NB4 (cell line): ENCODE data around the gene TMEFF1.

ENCODE experiments used
- MYC ChIP-seq: IDR thresholded peaks from 2 replicates; pipeline ENCODE4 v1.6.1; 2011; ENCODE audit warnings: low read depth, low read length
- POLR2A ChIP-seq: IDR thresholded peaks from 2 replicates; pipeline ENCODE4 v1.6.1; 2011; ENCODE audit warnings: mild to moderate bottlenecking; ENCODE audit not compliant: insufficient read length; ENCODE audit errors: extremely low read depth
- TF ChIP-seq, protein P1 (sequence below): IDR thresholded peaks from 2 replicates; pipeline ENCODE4 v1.6.1; 2011; ENCODE audit warnings: low read depth, low read length
- TF ChIP-seq, protein P2 (sequence below): IDR thresholded peaks from one replicate; pipeline ENCODE4 v1.5.1; 2012; ENCODE audit warnings: low read depth, low read length

DNA sequence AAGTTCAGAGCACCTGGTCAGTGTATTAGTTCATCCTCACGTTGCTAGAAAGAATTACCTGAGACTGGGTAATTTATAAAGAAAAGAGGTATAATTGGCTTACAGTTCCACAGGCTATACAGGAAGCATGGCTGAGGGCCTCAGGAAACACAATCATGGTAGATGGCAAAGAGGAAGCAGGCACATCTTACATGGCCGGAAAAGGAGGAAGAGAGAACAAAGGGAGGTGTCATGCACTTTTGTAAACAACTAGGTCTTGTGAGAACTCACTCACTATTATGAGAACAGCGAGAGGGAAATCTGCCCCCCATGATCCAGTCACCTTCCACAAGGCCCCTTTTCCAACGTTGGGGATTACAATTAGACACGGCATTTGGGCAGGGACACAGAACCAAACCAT lies 76.1 kb downstream of the TMEFF1 start:
- TF ChIP-seq, protein P1, sequence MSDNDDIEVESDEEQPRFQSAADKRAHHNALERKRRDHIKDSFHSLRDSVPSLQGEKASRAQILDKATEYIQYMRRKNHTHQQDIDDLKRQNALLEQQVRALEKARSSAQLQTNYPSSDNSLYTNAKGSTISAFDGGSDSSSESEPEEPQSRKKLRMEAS = no peak
- no peak for TF ChIP-seq MYC
- TF ChIP-seq, protein P2, sequence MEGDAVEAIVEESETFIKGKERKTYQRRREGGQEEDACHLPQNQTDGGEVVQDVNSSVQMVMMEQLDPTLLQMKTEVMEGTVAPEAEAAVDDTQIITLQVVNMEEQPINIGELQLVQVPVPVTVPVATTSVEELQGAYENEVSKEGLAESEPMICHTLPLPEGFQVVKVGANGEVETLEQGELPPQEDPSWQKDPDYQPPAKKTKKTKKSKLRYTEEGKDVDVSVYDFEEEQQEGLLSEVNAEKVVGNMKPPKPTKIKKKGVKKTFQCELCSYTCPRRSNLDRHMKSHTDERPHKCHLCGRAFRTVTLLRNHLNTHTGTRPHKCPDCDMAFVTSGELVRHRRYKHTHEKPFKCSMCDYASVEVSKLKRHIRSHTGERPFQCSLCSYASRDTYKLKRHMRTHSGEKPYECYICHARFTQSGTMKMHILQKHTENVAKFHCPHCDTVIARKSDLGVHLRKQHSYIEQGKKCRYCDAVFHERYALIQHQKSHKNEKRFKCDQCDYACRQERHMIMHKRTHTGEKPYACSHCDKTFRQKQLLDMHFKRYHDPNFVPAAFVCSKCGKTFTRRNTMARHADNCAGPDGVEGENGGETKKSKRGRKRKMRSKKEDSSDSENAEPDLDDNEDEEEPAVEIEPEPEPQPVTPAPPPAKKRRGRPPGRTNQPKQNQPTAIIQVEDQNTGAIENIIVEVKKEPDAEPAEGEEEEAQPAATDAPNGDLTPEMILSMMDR = no peak
- TF ChIP-seq POLR2A = no peak
